Measurements from ENCODE around the gene SOX12. TPM values are rescaled to one million over a fixed set of nuclear protein-coding genes. Genes with fewer than 3 reads are reported as not detected.

SOX12 gene
- total RNA-seq, 2 experiments from 2014 or later = 5.5 to 5.8 TPM

DNA sequence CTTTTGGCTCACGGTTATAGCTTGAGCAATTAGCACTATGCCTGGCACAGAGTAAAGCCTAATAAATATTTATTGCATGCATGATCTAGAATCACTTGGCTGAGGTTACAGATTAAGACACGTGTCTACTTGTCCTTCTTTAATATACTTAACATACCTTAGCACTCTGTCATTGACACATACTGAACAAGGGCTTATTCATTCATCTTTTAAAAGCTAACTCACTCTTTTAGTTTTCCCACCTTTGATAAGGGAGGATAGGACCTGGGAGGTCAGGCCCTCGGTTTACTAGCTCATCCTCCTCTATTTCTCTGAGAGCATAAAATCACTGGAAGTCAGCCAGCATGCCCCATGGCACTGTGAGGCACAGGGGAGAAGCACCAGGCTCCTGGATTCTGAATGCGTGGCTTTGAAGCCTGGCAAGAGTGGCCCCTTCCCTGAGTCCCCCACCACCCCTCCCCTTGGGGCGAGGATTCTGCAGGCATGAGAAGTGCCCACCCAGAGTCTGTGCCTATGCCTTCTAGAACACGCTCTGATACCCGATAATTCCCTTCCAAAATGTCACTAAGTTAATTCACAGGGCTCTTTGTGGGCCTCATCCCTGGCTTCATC lies 16.8 kb upstream of the SOX12 start:
- Mint-ChIP-seq H3K4me1 (ENCODE audit: low read depth) (peaks cover 13% of the 10 kb centered on the region), H3K27me3 (ENCODE audit: low read depth) (no peaks in the 10 kb centered on the region), H3K27ac (no peak overlapping the region), H3K36me3 (ENCODE audit: low read depth) (no peaks in the 10 kb centered on the region), H3K9me3 (ENCODE audit: insufficient read depth) (no peaks in the 10 kb centered on the region), H3K4me3 (no peak overlapping the region)
- no peak for DNase-seq
- CTCF ChIA-PET = interaction anchor here (1.7 to 2.3 kb wide), 2 partner anchors 10 to 22 kb away, joined by 7 to 10 read pairs; no protein-coding TSS in a partner anchor
- ATAC-seq = no peak
- POLR2A ChIA-PET = interaction anchor here (2.9 kb wide), 1 partner anchor 10 kb away, joined by 14 read pairs; the partner anchor contains the start of gene ZCCHC3

DNA sequence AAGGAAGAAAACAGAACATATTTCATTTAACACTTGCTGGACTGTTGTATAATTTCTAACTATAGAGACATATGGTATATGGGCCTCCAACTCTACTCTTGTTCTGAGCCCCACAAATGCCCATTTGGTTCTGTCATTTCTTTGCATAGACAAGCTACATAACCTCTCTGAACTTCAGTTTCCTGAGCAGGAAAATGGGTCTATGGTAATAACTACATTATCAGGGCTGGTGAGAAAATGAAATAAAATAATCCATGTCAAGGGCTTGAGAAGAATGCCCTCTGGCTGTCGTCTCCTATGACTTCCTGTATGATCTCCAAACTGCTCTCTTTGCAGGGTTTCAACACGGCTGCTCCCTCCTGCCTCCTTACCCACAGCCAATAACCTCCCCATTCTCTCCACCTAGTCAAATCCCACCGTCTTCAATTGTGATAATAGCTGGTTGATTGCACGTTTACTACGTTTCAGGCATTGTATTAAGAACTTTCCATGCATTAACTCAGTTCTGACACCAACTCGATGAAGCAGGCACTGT lies 16.0 kb upstream of the SOX12 start:
- Mint-ChIP-seq H3K27ac (peak overlapping the region; percentile 0), H3K36me3 (ENCODE audit: low read depth) (no peaks in the 10 kb centered on the region), H3K4me1 (ENCODE audit: low read depth) (peaks cover 13% of the 10 kb centered on the region), H3K9me3 (ENCODE audit: insufficient read depth) (no peaks in the 10 kb centered on the region), H3K27me3 (ENCODE audit: low read depth) (no peaks in the 10 kb centered on the region), H3K4me3 (no peak overlapping the region)
- ChIA-PET CTCF (interaction anchor here (0.7 to 2.3 kb wide), 3 partner anchors 10 to 43 kb away, joined by 3 to 10 read pairs (median 7); no protein-coding TSS in a partner anchor), POLR2A (interaction anchor here (0.8 to 2.9 kb wide), 2 partner anchors 9 to 11 kb away, joined by 3 to 14 read pairs; partner anchors contain the start of gene ZCCHC3)
- DNase-seq (no peak), ATAC-seq (no peak)

DNA sequence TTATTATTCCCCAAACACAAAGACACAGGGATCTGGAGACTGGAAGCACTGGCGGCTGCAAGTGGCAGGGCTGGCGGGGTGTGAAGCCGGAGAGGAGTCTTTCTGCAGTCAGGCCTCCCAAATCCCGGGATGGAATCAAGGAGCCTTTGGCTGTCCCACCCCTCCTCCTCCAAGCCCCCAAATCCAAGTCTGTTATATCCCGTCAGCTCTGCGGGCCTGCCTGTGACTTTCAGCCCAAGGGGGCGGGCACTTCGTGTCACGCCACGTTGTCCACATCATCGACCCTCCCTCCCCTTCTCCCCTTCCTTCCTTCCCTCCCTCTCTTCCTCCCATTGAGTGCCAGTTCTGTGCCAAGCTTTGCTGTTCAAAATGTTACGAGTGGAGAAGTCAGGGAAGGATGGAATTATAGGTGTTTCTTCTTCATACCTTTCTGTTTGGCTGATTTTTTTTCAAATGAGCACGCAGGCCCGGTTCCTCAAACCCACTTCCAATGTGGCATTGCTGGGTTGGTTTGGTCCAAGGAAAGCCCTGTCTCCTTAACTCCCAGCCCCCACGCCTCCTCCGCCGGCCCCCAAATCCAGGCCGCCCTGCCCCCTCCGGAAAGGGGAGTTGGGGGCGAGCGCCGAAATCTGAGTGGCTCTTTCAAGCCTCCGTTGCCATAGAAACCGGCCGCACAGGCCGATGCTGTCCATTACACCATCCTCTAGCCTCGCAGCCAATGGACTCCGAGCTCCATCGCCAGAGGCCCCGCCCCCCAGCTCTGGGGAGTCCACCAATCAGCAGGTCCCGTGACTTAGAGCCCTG lies 15.3 kb upstream of the SOX12 start:
- Mint-ChIP-seq H3K9me3 (ENCODE audit: insufficient read depth) (no peaks in the 10 kb centered on the region), H3K36me3 (ENCODE audit: low read depth) (no peaks in the 10 kb centered on the region), H3K4me1 (ENCODE audit: low read depth) (peaks cover 13% of the 10 kb centered on the region), H3K27ac (peak overlapping the region; percentile 67), H3K27me3 (ENCODE audit: low read depth) (no peaks in the 10 kb centered on the region), H3K4me3 (peak overlapping the region; percentile 66)
- ATAC-seq (peak; percentile 100), DNase-seq (peak; percentile 88)
- ChIA-PET POLR2A (interaction anchor here (0.7 to 2.9 kb wide), 4 partner anchors 9 to 15 kb away, joined by 3 to 14 read pairs (median 4); partner anchors contain the start of genes SOX12 and ZCCHC3), CTCF (interaction anchor here (0.7 to 2.3 kb wide), 5 partner anchors 10 to 44 kb away, joined by 3 to 10 read pairs (median 4); no protein-coding TSS in a partner anchor)

DNA sequence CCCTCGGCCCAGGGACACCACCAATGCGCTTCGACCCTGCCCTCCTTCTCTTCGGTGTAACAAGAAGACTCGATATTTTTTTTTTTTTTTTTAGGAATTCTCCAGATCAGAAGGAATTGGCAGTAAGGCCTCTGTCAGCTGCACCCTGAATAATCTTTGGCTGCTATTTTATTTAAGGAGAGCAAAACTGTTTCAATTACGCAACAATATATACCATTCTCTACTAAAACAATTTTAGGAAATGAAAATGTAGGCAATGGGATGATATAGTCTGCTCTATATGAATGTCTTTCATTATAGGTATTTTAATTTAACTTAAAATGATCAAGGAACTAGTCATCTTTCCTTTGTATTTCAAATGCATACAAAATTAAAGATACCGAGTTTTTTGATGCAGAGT lies 14.7 kb upstream of the SOX12 start:
- CTCF ChIA-PET = interaction anchor here (1.0 to 1.2 kb wide), 2 partner anchors 10 to 13 kb away, joined by 3 to 4 read pairs; no protein-coding TSS in a partner anchor
- no peak for DNase-seq
- Mint-ChIP-seq H3K36me3 (ENCODE audit: low read depth) (no peaks in the 10 kb centered on the region), H3K27ac (peak overlapping the region; percentile 67), H3K9me3 (ENCODE audit: insufficient read depth) (no peaks in the 10 kb centered on the region), H3K4me1 (ENCODE audit: low read depth) (peaks cover 13% of the 10 kb centered on the region), H3K27me3 (ENCODE audit: low read depth) (no peaks in the 10 kb centered on the region), H3K4me3 (peak overlapping the region; percentile 66)
- ATAC-seq = no peak
- POLR2A ChIA-PET = interaction anchor here (0.7 to 1.0 kb wide), 2 partner anchors 13 to 14 kb away, joined by 3 to 4 read pairs; partner anchors contain the start of gene SOX12

DNA sequence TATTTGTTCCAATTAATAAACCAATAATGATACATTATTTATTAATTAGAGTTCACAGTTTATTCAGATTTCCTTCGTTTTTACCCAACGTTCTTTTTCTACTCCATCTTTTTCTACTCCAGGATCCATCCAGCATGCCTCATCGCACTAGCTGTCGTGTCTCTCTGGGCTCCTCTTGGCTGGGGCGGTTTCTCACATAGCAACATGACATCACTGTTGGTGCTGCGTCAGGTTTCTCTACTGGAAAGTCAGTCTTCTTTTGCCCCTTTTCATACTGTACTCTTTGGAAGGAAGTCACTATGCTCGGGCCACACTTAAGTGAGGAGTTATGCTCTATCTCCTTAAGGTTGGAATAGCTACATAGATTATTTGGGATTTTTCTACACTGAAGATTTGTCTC lies 13.7 kb upstream of the SOX12 start:
- no peak for ATAC-seq
- H3K4me3 Mint-ChIP-seq = no peak overlapping the region
- no peaks in the 10 kb centered on the region for H3K36me3 Mint-ChIP-seq (ENCODE audit: low read depth)
- CTCF ChIA-PET = interaction anchor here (1.0 to 1.1 kb wide), 2 partner anchors 12 to 13 kb away, joined by 3 read pairs; no protein-coding TSS in a partner anchor
- peaks cover 13% of the 10 kb centered on the region for H3K4me1 Mint-ChIP-seq (ENCODE audit: low read depth)
- POLR2A ChIA-PET = no interaction called here
- H3K27me3 Mint-ChIP-seq (ENCODE audit: low read depth) = no peaks in the 10 kb centered on the region
- H3K9me3 Mint-ChIP-seq (ENCODE audit: insufficient read depth) = no peaks in the 10 kb centered on the region
- H3K27ac Mint-ChIP-seq = no peak overlapping the region
- no peak for DNase-seq

DNA sequence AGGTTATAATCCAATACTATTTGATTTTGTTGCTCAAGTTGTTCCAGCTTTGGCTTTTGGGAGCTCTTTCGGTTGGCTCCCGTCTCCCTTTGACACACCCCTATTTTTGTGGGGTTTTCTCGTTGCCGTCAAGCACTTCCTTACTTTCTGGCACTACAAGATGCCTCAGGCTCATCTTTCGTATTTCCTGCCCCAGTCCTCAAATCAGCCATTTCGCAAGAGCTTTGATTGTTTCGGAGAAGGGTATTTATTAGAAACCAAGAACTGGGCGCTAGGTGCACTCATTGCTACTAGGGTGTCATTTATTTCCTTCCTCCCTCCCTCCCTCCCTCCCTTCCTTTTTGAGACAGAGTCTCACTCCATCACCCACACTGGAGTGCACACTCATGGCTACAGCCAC lies 13.3 kb upstream of the SOX12 start:
- peaks cover 13% of the 10 kb centered on the region for H3K4me1 Mint-ChIP-seq (ENCODE audit: low read depth)
- no peak overlapping the region for H3K4me3 Mint-ChIP-seq
- H3K36me3 Mint-ChIP-seq (ENCODE audit: low read depth) = no peaks in the 10 kb centered on the region
- H3K27me3 Mint-ChIP-seq (ENCODE audit: low read depth) = no peaks in the 10 kb centered on the region
- DNase-seq = no peak
- H3K27ac Mint-ChIP-seq = no peak overlapping the region
- CTCF ChIA-PET = interaction anchor here (1.0 to 1.1 kb wide), 2 partner anchors 11 to 13 kb away, joined by 3 read pairs; no protein-coding TSS in a partner anchor
- POLR2A ChIA-PET = interaction anchor here (0.6 kb wide), 1 partner anchor 43 kb away, joined by 3 read pairs; no protein-coding TSS in a partner anchor
- ATAC-seq = no peak
- no peaks in the 10 kb centered on the region for H3K9me3 Mint-ChIP-seq (ENCODE audit: insufficient read depth)

DNA sequence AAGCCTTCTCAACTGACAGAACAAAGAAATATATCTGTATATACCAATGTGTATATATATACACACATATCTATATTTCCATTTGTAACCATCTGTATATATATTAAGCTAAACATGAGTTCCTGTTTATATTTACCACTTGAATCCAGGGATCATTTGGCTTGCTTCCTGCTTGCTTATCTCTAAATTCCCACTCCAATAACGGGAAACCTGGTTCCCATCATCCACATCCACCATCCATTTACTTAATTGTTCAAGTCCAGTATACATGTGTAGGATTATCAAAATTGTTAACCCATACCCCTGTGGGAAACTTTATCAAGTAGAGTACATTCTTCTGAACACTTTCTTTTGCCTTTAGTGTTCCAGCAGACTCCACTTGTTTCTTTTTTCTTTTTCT lies 12.5 kb upstream of the SOX12 start:
- POLR2A ChIA-PET = no interaction called here

DNA sequence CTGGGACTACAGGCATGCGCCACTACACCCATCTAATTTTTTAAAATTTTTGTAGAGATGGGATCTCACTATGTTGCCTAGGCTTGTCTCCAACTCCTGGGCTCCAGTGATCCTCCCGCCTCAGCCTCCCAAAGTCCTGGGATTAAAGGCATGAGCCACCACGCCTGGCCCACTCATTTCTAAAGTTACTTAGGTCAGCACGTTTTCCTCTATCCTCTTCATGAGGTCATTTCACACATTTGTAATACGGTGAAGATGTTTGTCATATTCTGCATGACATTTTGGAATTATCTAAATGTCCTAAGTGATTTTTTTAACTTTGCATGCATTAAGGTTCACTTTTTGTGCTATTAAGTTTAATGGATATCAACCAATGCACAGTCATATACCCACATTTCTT lies 11.9 kb upstream of the SOX12 start:
- ChIA-PET CTCF (interaction anchor here (1.0 kb wide), 1 partner anchor 17 kb away, joined by 4 read pairs; no protein-coding TSS in a partner anchor), POLR2A (no interaction called here)
- Mint-ChIP-seq H3K27me3 (ENCODE audit: low read depth) (no peaks in the 10 kb centered on the region), H3K4me1 (ENCODE audit: low read depth) (peaks cover 13% of the 10 kb centered on the region), H3K27ac (no peak overlapping the region), H3K4me3 (no peak overlapping the region), H3K9me3 (ENCODE audit: insufficient read depth) (no peaks in the 10 kb centered on the region), H3K36me3 (ENCODE audit: low read depth) (no peaks in the 10 kb centered on the region)
- no peak for DNase-seq
- no peak for ATAC-seq

More for the DNA sequence above, 12.5 kb upstream of the SOX12 start:
- DNase-seq (no peak), ATAC-seq (no peak)
- Mint-ChIP-seq H3K27ac (no peak overlapping the region), H3K36me3 (ENCODE audit: low read depth) (no peaks in the 10 kb centered on the region), H3K4me1 (ENCODE audit: low read depth) (peaks cover 13% of the 10 kb centered on the region), H3K4me3 (no peak overlapping the region), H3K9me3 (ENCODE audit: insufficient read depth) (no peaks in the 10 kb centered on the region), H3K27me3 (ENCODE audit: low read depth) (no peaks in the 10 kb centered on the region)
- CTCF ChIA-PET = interaction anchor here (1.0 kb wide), 1 partner anchor 18 kb away, joined by 4 read pairs; no protein-coding TSS in a partner anchor

DNA sequence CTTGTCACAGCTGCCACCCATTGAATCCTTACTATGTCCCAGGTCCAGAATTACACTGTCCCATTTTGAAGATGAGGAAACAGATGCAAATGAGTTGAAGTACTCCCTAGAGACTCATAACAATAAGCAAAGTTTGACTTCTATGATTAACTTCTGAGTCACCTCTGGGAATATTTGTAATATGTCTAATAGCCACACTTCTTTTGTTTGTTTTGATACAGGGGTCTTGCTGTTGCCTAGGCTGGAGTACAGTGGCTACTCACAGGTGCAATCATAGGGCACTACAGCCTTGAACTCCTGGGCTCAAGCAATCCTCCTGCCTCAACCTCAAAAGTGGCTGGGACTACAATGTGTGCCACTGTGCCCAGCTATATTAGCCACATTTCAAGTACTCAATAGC lies 11.4 kb upstream of the SOX12 start:
- Mint-ChIP-seq H3K4me1 (ENCODE audit: low read depth) (peaks cover 13% of the 10 kb centered on the region), H3K27me3 (ENCODE audit: low read depth) (no peaks in the 10 kb centered on the region), H3K36me3 (ENCODE audit: low read depth) (no peaks in the 10 kb centered on the region), H3K4me3 (no peak overlapping the region), H3K9me3 (ENCODE audit: insufficient read depth) (no peaks in the 10 kb centered on the region), H3K27ac (no peak overlapping the region)
- CTCF ChIA-PET = interaction anchor here (1.5 kb wide), 1 partner anchor 16 kb away, joined by 5 read pairs; no protein-coding TSS in a partner anchor
- POLR2A ChIA-PET = no interaction called here
- DNase-seq = no peak
- no peak for ATAC-seq

DNA sequence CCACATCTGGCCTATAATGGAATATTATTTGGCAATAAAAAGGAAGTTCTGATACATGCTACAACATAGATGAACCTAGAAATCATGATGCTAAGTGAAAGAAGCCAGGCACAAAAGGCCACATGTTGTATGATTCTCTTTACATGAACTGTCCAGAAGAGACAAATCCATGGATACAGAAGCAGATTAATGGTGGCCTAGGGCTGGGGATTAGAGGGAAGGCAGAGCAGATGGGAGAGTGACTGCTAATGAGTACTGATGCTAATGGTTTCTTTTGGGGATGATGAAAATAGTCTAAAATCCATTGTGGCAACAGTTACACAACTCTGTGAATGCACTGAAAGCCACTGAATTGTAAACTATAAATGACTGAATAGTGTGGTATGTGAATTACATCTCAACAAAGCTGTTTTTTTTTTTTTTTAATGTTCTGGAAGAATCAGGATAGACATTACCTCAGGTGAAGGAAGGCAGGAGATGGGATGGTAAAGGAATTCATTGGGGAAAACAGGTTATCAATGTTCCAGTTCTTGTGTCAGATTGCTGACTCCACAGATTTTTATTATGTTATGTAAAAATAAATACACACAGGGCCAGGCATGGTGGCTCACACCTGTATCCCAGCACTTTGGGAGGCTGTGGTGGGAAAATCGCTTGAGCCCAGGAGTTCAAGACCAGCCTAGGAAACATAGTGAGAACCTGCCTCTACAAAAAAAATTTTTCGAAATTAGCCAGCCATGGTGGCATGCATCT lies 8.9 kb upstream of the SOX12 start:
- Mint-ChIP-seq H3K9me3 (ENCODE audit: insufficient read depth) (no peaks in the 10 kb centered on the region), H3K36me3 (ENCODE audit: low read depth) (no peaks in the 10 kb centered on the region), H3K27me3 (ENCODE audit: low read depth) (no peaks in the 10 kb centered on the region), H3K27ac (no peak overlapping the region), H3K4me3 (no peak overlapping the region), H3K4me1 (ENCODE audit: low read depth) (no peaks in the 10 kb centered on the region)
- DNase-seq (no peak), ATAC-seq (no peak)
- ChIA-PET CTCF (no interaction called here), POLR2A (no interaction called here)

Data from activated CD8-positive, alpha-beta T cell treated with anti-CD3 and anti-CD28 coated beads, Interleukin-2, amount 10 ng/mL, durations not matched to agents 7 days and 5 days (primary cell).